A549 (cell line): Measurements from ENCODE around the gene TFR2.

Experiments used
- BHLHE40 ChIP-seq: IDR thresholded peaks from 2 replicates; pipeline ENCODE4 v1.6.1; 2012; ENCODE audit warnings: low read depth, low read length, inconsistent platforms
- EHF ChIP-seq: fragments of 250-450 bp; sonication (Bioruptor Pico); IDR thresholded peaks from 2 replicates; pipeline ENCODE4 v1.5.0; 2020; ENCODE audit warnings: mild to moderate bottlenecking
- EP300 ChIP-seq, 2 experiments: fragments of >200 bp; sonication (Bioruptor Twin); formaldehyde crosslinking; IDR thresholded peaks; 2 replicates in 1 of 2; 3 replicates in 1 of 2; pipeline ENCODE4 v1.6.1; 2016 to 2017
- FOSL2 ChIP-seq, 2 experiments: fragments of 450-650 bp in 1 of 2; fragments of >200 bp in 1 of 2; sonication (Bioruptor Twin) in 1 of 2; formaldehyde crosslinking; IDR thresholded peaks; 2 replicates each; pipeline versions ENCODE4 v1.5.0 to v1.6.1; 2016 to 2020; ENCODE audit warnings: mild to moderate bottlenecking in 1 of 2, moderate library complexity in 1 of 2
- KDM1A ChIP-seq: fragments of 200-600 bp; sonication (generic); IDR thresholded peaks from 2 replicates; pipeline ENCODE4 v1.6.1; 2016; ENCODE audit warnings: low read depth, mild to moderate bottlenecking
- NR3C1 ChIP-seq: fragments of >200 bp; sonication (Bioruptor Twin); formaldehyde crosslinking; IDR thresholded peaks from 3 replicates; pipeline ENCODE4 v1.6.1; 2017
- POLR2A ChIP-seq: IDR thresholded peaks from 2 replicates; pipeline ENCODE4 v1.6.1; 2012; ENCODE audit warnings: mild to moderate bottlenecking, low read length
- RAD21 ChIP-seq, 2 experiments: fragments of >200 bp in 1 of 2; sonication (Bioruptor Twin) in 1 of 2; formaldehyde crosslinking in 1 of 2; IDR thresholded peaks in 1 of 2; conservative IDR thresholded peaks in 1 of 2; 2 replicates in 1 of 2; 3 replicates in 1 of 2; pipeline ENCODE4 v1.6.1; 2012 to 2018; ENCODE audit warnings: inconsistent platforms in 1 of 2
- RARB ChIP-seq: fragments of 250-450 bp; sonication (Bioruptor Pico); IDR thresholded peaks from 2 replicates; pipeline ENCODE4 v1.8.0; 2021; ENCODE audit warnings: mild to moderate bottlenecking, moderate library complexity
- SMC3 ChIP-seq: fragments of >200 bp; sonication (Bioruptor Twin); formaldehyde crosslinking; IDR thresholded peaks from 3 replicates; pipeline ENCODE4 v1.6.1; 2018; ENCODE audit warnings: inconsistent platforms
- ZSCAN20 ChIP-seq: fragments of 250-450 bp; sonication (Bioruptor Pico); IDR thresholded peaks from 2 replicates; pipeline ENCODE4 v1.8.0; 2022; ENCODE audit warnings: mild to moderate bottlenecking, moderate library complexity
- TF ChIP-seq, protein P1 (sequence below): fragments of >200 bp; sonication (Bioruptor Twin); formaldehyde crosslinking; IDR thresholded peaks from 3 replicates; pipeline ENCODE4 v1.5.1; 2016
- TF ChIP-seq, protein P2 (sequence below): fragments of 200-600 bp; sonication (generic); IDR thresholded peaks from 2 replicates; pipeline ENCODE4 v1.6.1; 2016; ENCODE audit warnings: antibody characterized with exemption, mild to moderate bottlenecking, moderate library complexity
- TF ChIP-seq, protein P3 (sequence below): fragments of 250-450 bp; sonication (Bioruptor Pico); IDR thresholded peaks from 2 replicates; pipeline ENCODE4 v1.5.0; 2020; ENCODE audit warnings: low read depth, mild to moderate bottlenecking, moderate library complexity

DNA sequence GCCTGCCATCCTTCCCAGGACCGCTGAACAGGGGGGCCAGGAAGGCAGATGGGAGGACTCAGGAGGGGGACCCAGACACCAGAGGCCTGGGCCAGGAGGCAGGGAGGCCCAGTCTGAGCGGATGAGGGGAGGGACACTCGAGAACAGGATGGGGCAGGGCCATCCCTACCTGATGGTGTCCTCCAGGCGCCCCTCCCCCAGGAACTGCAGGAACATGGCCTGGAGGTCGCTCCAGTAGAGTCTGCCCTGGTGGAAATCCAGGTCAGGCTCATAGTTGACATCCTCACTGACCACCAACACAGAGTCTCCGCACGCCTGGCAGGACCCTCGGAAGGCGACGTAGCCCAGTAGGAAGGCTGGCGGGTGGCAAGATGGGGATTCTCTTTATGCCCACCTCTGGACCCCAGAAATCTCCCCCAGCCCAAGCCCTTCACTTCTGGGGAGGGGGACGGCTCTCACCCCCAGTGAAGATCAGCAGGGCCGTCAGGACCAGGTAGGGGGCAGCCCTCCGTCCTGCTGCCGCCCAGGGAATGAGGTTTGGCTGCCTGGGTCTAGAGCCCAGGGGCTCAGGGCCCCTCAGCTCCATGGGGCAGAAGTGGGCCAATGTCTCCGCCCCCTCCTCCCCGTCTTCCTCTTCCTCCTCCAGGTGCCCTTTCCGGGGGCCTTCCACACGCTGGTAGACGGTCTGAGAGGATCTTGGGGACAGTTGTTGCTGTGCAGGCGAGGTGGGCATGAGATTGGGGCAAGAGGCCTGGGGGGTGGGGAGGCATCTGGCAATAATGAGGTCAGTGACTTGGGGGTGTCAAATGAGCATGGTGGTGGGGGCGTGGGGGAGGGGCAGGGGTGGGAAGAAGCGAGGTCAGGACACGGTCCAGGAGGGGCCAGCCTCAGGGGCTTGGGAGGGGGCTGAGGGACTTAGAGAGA lies 573 bp downstream of the TFR2 start:
- TF ChIP-seq, protein P1, sequence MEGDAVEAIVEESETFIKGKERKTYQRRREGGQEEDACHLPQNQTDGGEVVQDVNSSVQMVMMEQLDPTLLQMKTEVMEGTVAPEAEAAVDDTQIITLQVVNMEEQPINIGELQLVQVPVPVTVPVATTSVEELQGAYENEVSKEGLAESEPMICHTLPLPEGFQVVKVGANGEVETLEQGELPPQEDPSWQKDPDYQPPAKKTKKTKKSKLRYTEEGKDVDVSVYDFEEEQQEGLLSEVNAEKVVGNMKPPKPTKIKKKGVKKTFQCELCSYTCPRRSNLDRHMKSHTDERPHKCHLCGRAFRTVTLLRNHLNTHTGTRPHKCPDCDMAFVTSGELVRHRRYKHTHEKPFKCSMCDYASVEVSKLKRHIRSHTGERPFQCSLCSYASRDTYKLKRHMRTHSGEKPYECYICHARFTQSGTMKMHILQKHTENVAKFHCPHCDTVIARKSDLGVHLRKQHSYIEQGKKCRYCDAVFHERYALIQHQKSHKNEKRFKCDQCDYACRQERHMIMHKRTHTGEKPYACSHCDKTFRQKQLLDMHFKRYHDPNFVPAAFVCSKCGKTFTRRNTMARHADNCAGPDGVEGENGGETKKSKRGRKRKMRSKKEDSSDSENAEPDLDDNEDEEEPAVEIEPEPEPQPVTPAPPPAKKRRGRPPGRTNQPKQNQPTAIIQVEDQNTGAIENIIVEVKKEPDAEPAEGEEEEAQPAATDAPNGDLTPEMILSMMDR: no peak
- TF ChIP-seq, protein P2, sequence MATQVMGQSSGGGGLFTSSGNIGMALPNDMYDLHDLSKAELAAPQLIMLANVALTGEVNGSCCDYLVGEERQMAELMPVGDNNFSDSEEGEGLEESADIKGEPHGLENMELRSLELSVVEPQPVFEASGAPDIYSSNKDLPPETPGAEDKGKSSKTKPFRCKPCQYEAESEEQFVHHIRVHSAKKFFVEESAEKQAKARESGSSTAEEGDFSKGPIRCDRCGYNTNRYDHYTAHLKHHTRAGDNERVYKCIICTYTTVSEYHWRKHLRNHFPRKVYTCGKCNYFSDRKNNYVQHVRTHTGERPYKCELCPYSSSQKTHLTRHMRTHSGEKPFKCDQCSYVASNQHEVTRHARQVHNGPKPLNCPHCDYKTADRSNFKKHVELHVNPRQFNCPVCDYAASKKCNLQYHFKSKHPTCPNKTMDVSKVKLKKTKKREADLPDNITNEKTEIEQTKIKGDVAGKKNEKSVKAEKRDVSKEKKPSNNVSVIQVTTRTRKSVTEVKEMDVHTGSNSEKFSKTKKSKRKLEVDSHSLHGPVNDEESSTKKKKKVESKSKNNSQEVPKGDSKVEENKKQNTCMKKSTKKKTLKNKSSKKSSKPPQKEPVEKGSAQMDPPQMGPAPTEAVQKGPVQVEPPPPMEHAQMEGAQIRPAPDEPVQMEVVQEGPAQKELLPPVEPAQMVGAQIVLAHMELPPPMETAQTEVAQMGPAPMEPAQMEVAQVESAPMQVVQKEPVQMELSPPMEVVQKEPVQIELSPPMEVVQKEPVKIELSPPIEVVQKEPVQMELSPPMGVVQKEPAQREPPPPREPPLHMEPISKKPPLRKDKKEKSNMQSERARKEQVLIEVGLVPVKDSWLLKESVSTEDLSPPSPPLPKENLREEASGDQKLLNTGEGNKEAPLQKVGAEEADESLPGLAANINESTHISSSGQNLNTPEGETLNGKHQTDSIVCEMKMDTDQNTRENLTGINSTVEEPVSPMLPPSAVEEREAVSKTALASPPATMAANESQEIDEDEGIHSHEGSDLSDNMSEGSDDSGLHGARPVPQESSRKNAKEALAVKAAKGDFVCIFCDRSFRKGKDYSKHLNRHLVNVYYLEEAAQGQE: no peak
- TF ChIP-seq EHF (CRISPR knock-in tag) (no peak), SMC3 (no peak), POLR2A (no peak), RARB (no peak), BHLHE40 (no peak), RAD21 (conservative IDR thresholded peaks at IDR 0.05 in 1 of 2, IDR thresholded peaks at IDR 0.05 in 1 of 2) (no peak), ZSCAN20 (CRISPR knock-in tag) (no peak), EP300 (IDR thresholded peaks at IDR 0.05) (no peak), KDM1A (no peak), NR3C1 (no peak), FOSL2 (IDR thresholded peaks at IDR 0.05) (no peak), FOSL2 (CRISPR knock-in tag; IDR thresholded peaks at IDR 0.05) (no peak)
- TF ChIP-seq, protein P3, sequence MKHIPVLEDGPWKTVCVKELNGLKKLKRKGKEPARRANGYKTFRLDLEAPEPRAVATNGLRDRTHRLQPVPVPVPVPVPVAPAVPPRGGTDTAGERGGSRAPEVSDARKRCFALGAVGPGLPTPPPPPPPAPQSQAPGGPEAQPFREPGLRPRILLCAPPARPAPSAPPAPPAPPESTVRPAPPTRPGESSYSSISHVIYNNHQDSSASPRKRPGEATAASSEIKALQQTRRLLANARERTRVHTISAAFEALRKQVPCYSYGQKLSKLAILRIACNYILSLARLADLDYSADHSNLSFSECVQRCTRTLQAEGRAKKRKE (CRISPR knock-in tag): no peak
